Testis (tissue), 3 donors: ENCODE results near the gene KRT81. TPM values are rescaled to one million over a fixed set of nuclear protein-coding genes. Genes with fewer than 3 reads are reported as not detected.

Experiments
- DNase-seq: peaks from one replicate; pipeline ENCODE4 v3.0.0-alpha.2; 2019
- H3K27ac ChIP-seq, 2 donors: fragments of 200-600 bp; sonication (generic); one replicate each; pipeline ENCODE4 v1.5.1; 2019
- H3K27me3 ChIP-seq: fragments of 200-600 bp; sonication (generic); one replicate; pipeline ENCODE4 v1.5.1; 2019
- H3K36me3 ChIP-seq: fragments of 200-600 bp; sonication (generic); one replicate; pipeline ENCODE4 v1.5.1; 2017; ENCODE audit warnings: low read depth; ENCODE audit errors: missing control alignments
- H3K4me1 ChIP-seq: fragments of 200-600 bp; sonication (generic); one replicate; pipeline ENCODE4 v1.5.1; 2019
- H3K4me3 ChIP-seq, 2 donors: fragments of 200-600 bp; sonication (generic); one replicate each; pipeline ENCODE4 v1.5.1; 2017 to 2019
- H3K9me3 ChIP-seq: fragments of 200-600 bp; sonication (generic); one replicate; pipeline ENCODE4 v1.5.1; 2017
- CTCF ChIP-seq, 3 experiments: fragments of 450-650 bp in 2 of 3; fragments of 200-600 bp in 1 of 3; sonication (generic) in 1 of 3; IDR thresholded peaks; one replicate each; pipeline ENCODE4 v1.5.1; 2016 to 2019; ENCODE audit warnings: antibody characterized with exemption in 3 of 3, mild to moderate bottlenecking in 2 of 3, moderate library complexity in 1 of 3
- POLR2A ChIP-seq: fragments of 450-650 bp; IDR thresholded peaks from one replicate; pipeline ENCODE4 v1.6.1; 2017; ENCODE audit warnings: antibody characterized with exemption, mild to moderate bottlenecking, moderate library complexity
- whole genome bisulfite sequencing, 2 donors: methylation state at CpG; one replicate each; pipeline ENCODE4 v1.1.5; 2018; 5-methylcytosine and 5-hydroxymethylcytosine counted together
- intact Hi-C: fragments of 100-400 bp; cut with DNase I; formaldehyde crosslinking; loops from one replicate; pipeline ENCODE4 v1.15.1; 2023; ENCODE audit warnings: low total_unique reads
- polyA plus RNA-seq: library from polyadenylated mRNA; stranded (reverse); fragments of 350-450 nt; fragmentation: Illumina TruSeq; extraction: RNeasy Lipid Tissue Mini Kit (QIAGEN cat#74804); gene quantifications from one replicate; pipeline ENCODE4 v1.2.3, GENCODE V29; 2014; ENCODE audit warnings: low read depth, low replicate concordance; ENCODE audit not compliant: insufficient read depth
- total RNA-seq, 2 donors: library from RNA; depleted of rRNA; stranded (reverse); fragments of >200 nt; gene quantifications; one replicate each; pipeline ENCODE4 v1.2.3, GENCODE V29; 2016

KRT81 gene
- total and polyA plus RNA-seq, 3 donors from 2014 or later = 0.74 TPM; not detected in 2

- intact Hi-C loops = no loop called here
- DNase-seq = no peak
- H3K27ac ChIP-seq = no peak overlapping the region
- H3K9me3 ChIP-seq = no peaks in the 10 kb centered on the region
- H3K27me3 ChIP-seq = no peaks in the 10 kb centered on the region
- TF ChIP-seq CTCF (IDR thresholded peaks at IDR 0.05) = no peak
- H3K4me3 ChIP-seq = no peak overlapping the region
- no peaks in the 10 kb centered on the region for H3K4me1 ChIP-seq
- 68 to 81% methylated on average over 2 of the region's 2 CpGs for WGBS, 2 donors
- no peaks in the 10 kb centered on the region for H3K36me3 ChIP-seq
These were observed 51.6 kb downstream of the KRT81 start for GRCh38 chr12:52239767-52240166.

GRCh38 chr12:52238916-52239646 is 52.3 kb downstream of the KRT81 start:
- intact Hi-C loops = no loop called here
- Histone ChIP-seq H3K4me3 (no peak overlapping the region), H3K4me1 (no peaks in the 10 kb centered on the region), H3K27me3 (no peaks in the 10 kb centered on the region), H3K9me3 (no peaks in the 10 kb centered on the region), H3K27ac (no peak overlapping the region), H3K36me3 (no peaks in the 10 kb centered on the region)
- TF ChIP-seq CTCF (IDR thresholded peaks at IDR 0.05) (no peak), POLR2A (no peak)
- 86% methylated on average over 7 of the region's 7 CpGs for whole genome bisulfite sequencing, 2 donors
- DNase-seq = no peak

- H3K27ac ChIP-seq = no peak overlapping the region
- H3K4me1 ChIP-seq = no peaks in the 10 kb centered on the region
- H3K9me3 ChIP-seq = no peaks in the 10 kb centered on the region
- H3K4me3 ChIP-seq = no peak overlapping the region
- no peaks in the 10 kb centered on the region for H3K27me3 ChIP-seq
- WGBS, 2 donors = 87 to 93% methylated on average over 3 to 4 of the region's 4 CpGs
- no peaks in the 10 kb centered on the region for H3K36me3 ChIP-seq
- intact Hi-C loops = no loop called here
- DNase-seq = no peak
- TF ChIP-seq POLR2A (no peak), CTCF (IDR thresholded peaks at IDR 0.05) (no peak)
These were observed 53.0 kb downstream of the KRT81 start for GRCh38 chr12:52238207-52238840.

- intact Hi-C loops = no loop called here
- TF ChIP-seq CTCF (IDR thresholded peaks at IDR 0.05) (no peak), POLR2A (no peak)
- 59 to 79% methylated on average over 3 of the region's 3 CpGs for WGBS, 2 donors
- Histone ChIP-seq H3K4me1 (no peaks in the 10 kb centered on the region), H3K4me3 (no peak overlapping the region), H3K9me3 (no peaks in the 10 kb centered on the region), H3K27me3 (no peaks in the 10 kb centered on the region), H3K27ac (no peak overlapping the region), H3K36me3 (no peaks in the 10 kb centered on the region)
- DNase-seq = no peak
These were observed 54.8 kb downstream of the KRT81 start for GRCh38 chr12:52236386-52237050.

Other genes starting within 250 kb of the KRT81 start
- gene NR4A1, start 240.1 kb downstream of the KRT81 start, total RNA-seq = 10 to 100 TPM; 55.1 to 88.5 TPM
- gene NR4A1, start 240.1 kb downstream of the KRT81 start, polyA plus RNA-seq = 41.5 TPM
- gene ATG101, start 221.6 kb downstream of the KRT81 start, total RNA-seq = 10 to 100 TPM; 52.6 to 64.5 TPM
- gene ATG101, start 221.6 kb downstream of the KRT81 start, polyA plus RNA-seq = 64.5 TPM
- gene SMIM41, start 211.8 kb downstream of the KRT81 start, total RNA-seq = 10 to 100 TPM; 15.6 to 21.7 TPM
- 2.6 TPM for gene SMIM41, start 211.8 kb downstream of the KRT81 start, polyA plus RNA-seq
- gene KRT80, start 99.5 kb downstream of the KRT81 start, total RNA-seq = under 1 TPM; 0.50 to 0.94 TPM
- 1.0 TPM for gene KRT80, start 99.5 kb downstream of the KRT81 start, polyA plus RNA-seq
- gene KRT7, start 58.3 kb downstream of the KRT81 start, total RNA-seq = 1 to 10 TPM; 3.3 to 6.9 TPM
- gene KRT7, start 58.3 kb downstream of the KRT81 start, polyA plus RNA-seq = 19.3 TPM
- 1 to 10 TPM; 2.3 to 3.2 TPM for gene KRT86, start 16.9 kb downstream of the KRT81 start, total RNA-seq
- gene KRT86, start 16.9 kb downstream of the KRT81 start, polyA plus RNA-seq = 4.0 TPM
- 1 to 10 TPM in 1 of 2 donors, under 1 TPM in 1; 0.39 to 1.2 TPM for gene KRT83, start 29.9 kb upstream of the KRT81 start, total RNA-seq
- 0.44 TPM for gene KRT83, start 29.9 kb upstream of the KRT81 start, polyA plus RNA-seq
- gene KRT85, start 75.9 kb upstream of the KRT81 start, total RNA-seq = under 1 TPM; 0.71 to 0.74 TPM
- 1.5 TPM for gene KRT85, start 75.9 kb upstream of the KRT81 start, polyA plus RNA-seq
- under 1 TPM in 1 of 2 donors, not detected in 1; 0.43 TPM for gene KRT84, start 94.1 kb upstream of the KRT81 start, total RNA-seq
- not detected for gene KRT84, start 94.1 kb upstream of the KRT81 start, polyA plus RNA-seq
- gene KRT82, start 114.8 kb upstream of the KRT81 start, total RNA-seq = not detected
- not detected for gene KRT82, start 114.8 kb upstream of the KRT81 start, polyA plus RNA-seq
- under 1 TPM in 1 of 2 donors, not detected in 1; 0.19 TPM for gene KRT75, start 142.8 kb upstream of the KRT81 start, total RNA-seq
- gene KRT75, start 142.8 kb upstream of the KRT81 start, polyA plus RNA-seq = not detected
- gene KRT6B, start 160.6 kb upstream of the KRT81 start, total RNA-seq = under 1 TPM in 1 of 2 donors, not detected in 1; 0.19 TPM
- gene KRT6B, start 160.6 kb upstream of the KRT81 start, polyA plus RNA-seq = not detected
- gene KRT6C, start 182.3 kb upstream of the KRT81 start, total RNA-seq = under 1 TPM in 1 of 2 donors, not detected in 1; 0.16 TPM
- gene KRT6C, start 182.3 kb upstream of the KRT81 start, polyA plus RNA-seq = not detected
- gene KRT6A, start 201.7 kb upstream of the KRT81 start, total RNA-seq = under 1 TPM; 0.19 to 0.63 TPM
- gene KRT6A, start 201.7 kb upstream of the KRT81 start, polyA plus RNA-seq = 1.5 TPM
- gene KRT5, start 228.9 kb upstream of the KRT81 start, total RNA-seq = 1 to 10 TPM in 1 of 2 donors, under 1 TPM in 1; 0.39 to 1.1 TPM
- gene KRT5, start 228.9 kb upstream of the KRT81 start, polyA plus RNA-seq = 2.6 TPM